ENCODE data around the gene CHAC1.
"Not testable (repeated sequence)": the region's sequence is repeated elsewhere in the genome, so short reads cannot be mapped to it uniquely, and the experiment has no call there.

- not testable (repeated sequence) for TF ChIP-seq CTCF, POLR2A (IDR thresholded peaks at IDR 0.05)
Observed at GRCh38 chr15:40961740-40962139, 8.5 kb downstream of the CHAC1 start.
